Stimulated activated naive CD8-positive, alpha-beta T cell treated with anti-CD3 and anti-CD28 coated beads, Interleukin-15, Interleukin-2, amounts not matched to agents 100 U/mL and 50 U/mL, for 24 hours (primary cell): ENCODE data around the gene CAMK2A.
A peak's percentile ranks its signal among the peaks of the same experiment; 100 is the strongest.

ENCODE experiments used
- ATAC-seq: fragments of 150-1000 bp; cut with Tn5 transposase; one replicate; pipeline ENCODE4 v1.10.0; 2021
- DNase-seq: peaks from one replicate; pipeline ENCODE4 v3.0.0; 2021

The CAMK2A gene

GRCh38 chr5:150289551-150290390, at the start of gene CAMK2A:
Gene CAMK2A (minus strand): TSS chr5:150289773. CDS start chr5:150289625, 148 bp downstream.
- no peak for ATAC-seq
- DNase-seq = no peak

GRCh38 chr5:150339165-150339564, 49.6 kb upstream of the CAMK2A start:
- no peak for ATAC-seq

GRCh38 chr5:150338546-150338945, 49.0 kb upstream of the CAMK2A start:
- no peak for DNase-seq
- ATAC-seq = no peak

More at GRCh38 chr5:150339165-150339564, 49.6 kb upstream of the CAMK2A start:
- DNase-seq = no peak

- DNase-seq (no peak), ATAC-seq (no peak)
Observed at GRCh38 chr5:150335778-150336177, 46.2 kb upstream of the CAMK2A start.

- ATAC-seq = no peak
Observed at GRCh38 chr5:150333400-150333799, 43.8 kb upstream of the CAMK2A start.

GRCh38 chr5:150329881-150330876, 40.6 kb upstream of the CAMK2A start:
- DNase-seq = no peak
- peak; percentile 14 for ATAC-seq

More at GRCh38 chr5:150333400-150333799, 43.8 kb upstream of the CAMK2A start:
- no peak for DNase-seq

GRCh38 chr5:150329038-150329437, 39.5 kb upstream of the CAMK2A start:
- no peak for DNase-seq
- no peak for ATAC-seq

GRCh38 chr5:150328515-150328914, 38.9 kb upstream of the CAMK2A start:
- no peak for DNase-seq
- ATAC-seq = no peak

- ATAC-seq = no peak
- DNase-seq = no peak
Observed at GRCh38 chr5:150327139-150327538, 37.6 kb upstream of the CAMK2A start.

- ATAC-seq (no peak), DNase-seq (no peak)
Observed at GRCh38 chr5:150326707-150327106, 37.1 kb upstream of the CAMK2A start.

- DNase-seq (no peak), ATAC-seq (no peak)
Observed at GRCh38 chr5:150325426-150325825, 35.9 kb upstream of the CAMK2A start.

GRCh38 chr5:150323819-150324218, 34.2 kb upstream of the CAMK2A start:
- ATAC-seq (no peak), DNase-seq (no peak)

GRCh38 chr5:150323092-150323491, 33.5 kb upstream of the CAMK2A start:
- no peak for DNase-seq
- no peak for ATAC-seq

GRCh38 chr5:150322202-150322601, 32.6 kb upstream of the CAMK2A start:
- ATAC-seq (peak; percentile 57), DNase-seq (no peak)

GRCh38 chr5:150321784-150322183, 32.2 kb upstream of the CAMK2A start:
- DNase-seq (no peak), ATAC-seq (no peak)

GRCh38 chr5:150321211-150321610, 31.6 kb upstream of the CAMK2A start:
- DNase-seq = no peak
- no peak for ATAC-seq

GRCh38 chr5:150320044-150320613, 30.6 kb upstream of the CAMK2A start:
- DNase-seq (no peak), ATAC-seq (no peak)

GRCh38 chr5:150319484-150319790, 29.9 kb upstream of the CAMK2A start:
- no peak for DNase-seq
- ATAC-seq = no peak

- no peak for DNase-seq
- ATAC-seq = no peak
Observed at GRCh38 chr5:150318613-150319483, 29.3 kb upstream of the CAMK2A start.

- DNase-seq (peak; percentile 24), ATAC-seq (peak; percentile 89)
Observed at GRCh38 chr5:150317048-150318003, 27.8 kb upstream of the CAMK2A start.
